ENCODE results near the gene B3GNT2.

- no peak for TF ChIP-seq CTCF (IDR thresholded peaks at IDR 0.05)
- no peak for TF ChIP-seq POLR2A (IDR thresholded peaks at IDR 0.05)
Measured at GRCh38 chr2:62227386-62228075, 31.6 kb downstream of the B3GNT2 start.

Measured in ovary (tissue), 3 donors.